Transverse colon (tissue), 4 donors: ENCODE measurements around the gene TPO.

Experiments used
- CTCF ChIP-seq, 5 experiments: fragments of 200-600 bp in 3 of 5; fragments of 450-650 bp in 2 of 5; sonication (generic) in 3 of 5; IDR thresholded peaks; 1 replicate in 2 of 5; 2 replicates in 3 of 5; pipeline ENCODE4 v1.5.1; 2016 to 2017; ENCODE audit warnings: antibody characterized with exemption in 5 of 5, inconsistent platforms in 3 of 5, mild to moderate bottlenecking in 2 of 5, moderate library complexity in 1 of 5
- POLR2A ChIP-seq: fragments of 450-650 bp; IDR thresholded peaks from one replicate; pipeline ENCODE4 v1.6.1; 2016; ENCODE audit warnings: antibody characterized with exemption, mild to moderate bottlenecking, moderate library complexity
- POLR2AphosphoS5 ChIP-seq, 3 donors: sonication (generic); formaldehyde crosslinking; IDR thresholded peaks; one replicate each; pipeline ENCODE4 v1.6.1; 2016; ENCODE audit warnings: antibody characterized with exemption in 3 of 3

GRCh38 chr2:1582891-1583341 is 169.7 kb downstream of the TPO start:
- TF ChIP-seq CTCF (IDR thresholded peaks at IDR 0.05) (no peak), POLR2A (no peak), POLR2AphosphoS5 (IDR thresholded peaks at IDR 0.05) (no peak)
